ENCODE measurements around the gene MACROD2.

MACROD2 gene

GRCh38 chr20:14696478-14696877 is 701.2 kb downstream of the MACROD2 start:
- TF ChIP-seq ZFX (IDR thresholded peaks at IDR 0.05; ENCODE audit: borderline replicate concordance) (no peak), CTCF (IDR thresholded peaks at IDR 0.05) (no peak)
- H3K27ac ChIP-seq, result no peak overlapping the region

GRCh38 chr20:14696937-14697336 is 701.6 kb downstream of the MACROD2 start:
- no peak for TF ChIP-seq ZFX (IDR thresholded peaks at IDR 0.05; ENCODE audit: borderline replicate concordance)
- TF ChIP-seq CTCF (IDR thresholded peaks at IDR 0.05), result no peak
- H3K27ac ChIP-seq, result no peak overlapping the region

DNA sequence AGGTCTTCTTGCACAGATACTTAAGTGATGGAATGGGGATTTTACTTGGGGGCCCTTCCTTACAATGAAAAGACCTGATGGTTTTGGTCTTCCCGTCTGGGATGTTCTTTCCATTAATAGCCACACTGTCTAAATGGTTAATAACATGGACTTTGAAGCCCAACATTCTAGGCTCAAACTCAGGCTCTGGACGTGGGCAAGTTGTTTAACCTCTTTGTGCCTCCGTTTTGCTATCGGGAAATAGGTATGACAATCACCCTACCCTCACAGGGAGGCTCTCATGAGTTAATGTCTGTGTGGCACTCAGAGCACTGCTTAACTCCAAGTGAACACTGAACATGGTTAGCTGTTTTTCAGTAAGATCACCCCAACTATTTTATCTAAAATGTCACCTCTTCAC is 702.8 kb downstream of the MACROD2 start:
- TF ChIP-seq CTCF (IDR thresholded peaks at IDR 0.05) (no peak), ZFX (IDR thresholded peaks at IDR 0.05; ENCODE audit: borderline replicate concordance) (no peak)
- H3K27ac ChIP-seq, result no peak overlapping the region

- no peak for TF ChIP-seq CTCF (IDR thresholded peaks at IDR 0.05)
- TF ChIP-seq ZFX (IDR thresholded peaks at IDR 0.05; ENCODE audit: borderline replicate concordance), result no peak
- H3K27ac ChIP-seq, result no peak overlapping the region
Observed at GRCh38 chr20:14698605-14699373, 703.5 kb downstream of the MACROD2 start.

GRCh38 chr20:14700639-14700960 is 705.3 kb downstream of the MACROD2 start:
- TF ChIP-seq CTCF (IDR thresholded peaks at IDR 0.05) (no peak), ZFX (IDR thresholded peaks at IDR 0.05; ENCODE audit: borderline replicate concordance) (no peak)
- H3K27ac ChIP-seq, result no peak overlapping the region

DNA sequence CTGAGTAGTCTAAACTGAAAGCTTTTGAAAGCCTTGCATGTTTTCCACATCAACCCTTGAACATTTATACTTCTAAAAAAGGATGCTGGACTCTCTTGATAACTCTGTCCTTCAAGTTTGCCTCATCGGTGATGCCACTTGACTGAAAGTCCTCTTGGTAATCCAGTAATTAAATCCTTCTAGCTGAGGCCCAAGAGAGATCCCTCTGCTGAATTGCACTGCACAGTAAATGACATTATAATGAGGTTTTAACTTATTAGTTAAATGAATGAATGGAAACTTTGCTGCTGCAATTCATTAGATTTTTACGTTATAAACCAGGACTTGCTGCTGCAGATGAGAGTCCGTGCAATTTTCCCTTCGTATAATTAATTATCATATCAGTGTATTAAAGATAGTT is 706.0 kb downstream of the MACROD2 start:
- no peak for TF ChIP-seq CTCF (IDR thresholded peaks at IDR 0.05)
- TF ChIP-seq ZFX (IDR thresholded peaks at IDR 0.05; ENCODE audit: borderline replicate concordance), result no peak
- H3K27ac ChIP-seq, result no peak overlapping the region

DNA sequence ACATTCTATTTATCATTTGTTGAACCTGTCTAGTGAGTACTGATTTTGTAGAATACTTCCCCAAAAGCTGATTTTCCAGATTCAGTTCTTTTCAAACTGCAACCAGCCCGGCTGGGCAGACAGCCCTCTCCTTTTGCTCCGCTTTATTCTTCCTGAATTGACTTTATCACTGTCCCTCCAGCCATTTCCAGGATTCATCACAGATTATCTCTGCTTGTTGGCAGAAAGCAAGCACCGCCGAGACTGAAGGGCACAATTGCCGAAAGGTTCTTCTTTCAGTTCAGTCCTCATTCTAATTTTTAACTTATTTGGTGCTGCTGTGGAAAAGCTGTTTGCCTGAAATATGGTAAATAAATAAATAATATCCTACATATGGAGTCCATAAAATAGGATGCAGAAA is 711.2 kb downstream of the MACROD2 start:
- TF ChIP-seq ZFX (IDR thresholded peaks at IDR 0.05; ENCODE audit: borderline replicate concordance) (no peak), CTCF (IDR thresholded peaks at IDR 0.05) (no peak)
- no peak overlapping the region for H3K27ac ChIP-seq
